Jurkat, Clone E6-1 (cell line): Measurements from ENCODE around the gene ZRANB1.

ENCODE experiments used
- DNase-seq: peaks from one replicate; pipeline ENCODE4 v3.0.0-alpha.2; 2011; ENCODE audit warnings: low read depth, low spot score
- H3K4me3 ChIP-seq: 2 replicates; pipeline ENCODE4 v1.5.1; 2011; ENCODE audit warnings: mild to moderate bottlenecking, low read length, control low read depth, moderate library complexity

ZRANB1 gene

GRCh38 chr10:125001313-125002046 lies 59.6 kb downstream of the ZRANB1 start:
- no peak overlapping the region for H3K4me3 ChIP-seq
- DNase-seq, result no peak

- DNase-seq, result no peak
- H3K4me3 ChIP-seq, result no peak overlapping the region
Measured at GRCh38 chr10:125002047-125002422, 60.1 kb downstream of the ZRANB1 start.

GRCh38 chr10:125002423-125003145 lies 60.7 kb downstream of the ZRANB1 start:
- no peak for DNase-seq
- H3K4me3 ChIP-seq, result no peak overlapping the region

GRCh38 chr10:125003146-125003900 lies 61.4 kb downstream of the ZRANB1 start:
- no peak overlapping the region for H3K4me3 ChIP-seq
- no peak for DNase-seq

- no peak overlapping the region for H3K4me3 ChIP-seq
- no peak for DNase-seq
Measured at GRCh38 chr10:125003901-125004467, 62.1 kb downstream of the ZRANB1 start.

- DNase-seq, result no peak
- no peak overlapping the region for H3K4me3 ChIP-seq
Measured at GRCh38 chr10:125004571-125005311, 62.8 kb downstream of the ZRANB1 start.

GRCh38 chr10:125005312-125006187 lies 63.6 kb downstream of the ZRANB1 start:
- H3K4me3 ChIP-seq, result no peak overlapping the region
- no peak for DNase-seq

GRCh38 chr10:125006188-125006680 lies 64.3 kb downstream of the ZRANB1 start:
- no peak overlapping the region for H3K4me3 ChIP-seq
- no peak for DNase-seq

GRCh38 chr10:125006921-125007426 lies 65.1 kb downstream of the ZRANB1 start:
- no peak overlapping the region for H3K4me3 ChIP-seq
- no peak for DNase-seq

- no peak overlapping the region for H3K4me3 ChIP-seq
- no peak for DNase-seq
Measured at GRCh38 chr10:125007436-125007835, 65.5 kb downstream of the ZRANB1 start.

- no peak overlapping the region for H3K4me3 ChIP-seq
- DNase-seq, result no peak
Measured at GRCh38 chr10:125008689-125009638, 67.0 kb downstream of the ZRANB1 start.

GRCh38 chr10:125009661-125010161 lies 67.8 kb downstream of the ZRANB1 start:
- no peak overlapping the region for H3K4me3 ChIP-seq
- no peak for DNase-seq

GRCh38 chr10:125010362-125010761 lies 68.4 kb downstream of the ZRANB1 start:
- DNase-seq, result no peak
- H3K4me3 ChIP-seq, result no peak overlapping the region

- no peak for DNase-seq
- H3K4me3 ChIP-seq, result no peak overlapping the region
Measured at GRCh38 chr10:125011171-125011925, 69.4 kb downstream of the ZRANB1 start.

- no peak for DNase-seq
- H3K4me3 ChIP-seq, result no peak overlapping the region
Measured at GRCh38 chr10:125011926-125012705, 70.2 kb downstream of the ZRANB1 start.
